ENCODE measurements around the gene SRMS. TPM values are rescaled to one million over a fixed set of nuclear protein-coding genes. Genes with fewer than 3 reads are reported as not detected.

Gene SRMS
- total and polyA plus RNA-seq, 2 donors (not counting 1 experiment from before 2014, with no cell fraction given) = not detected

DNA sequence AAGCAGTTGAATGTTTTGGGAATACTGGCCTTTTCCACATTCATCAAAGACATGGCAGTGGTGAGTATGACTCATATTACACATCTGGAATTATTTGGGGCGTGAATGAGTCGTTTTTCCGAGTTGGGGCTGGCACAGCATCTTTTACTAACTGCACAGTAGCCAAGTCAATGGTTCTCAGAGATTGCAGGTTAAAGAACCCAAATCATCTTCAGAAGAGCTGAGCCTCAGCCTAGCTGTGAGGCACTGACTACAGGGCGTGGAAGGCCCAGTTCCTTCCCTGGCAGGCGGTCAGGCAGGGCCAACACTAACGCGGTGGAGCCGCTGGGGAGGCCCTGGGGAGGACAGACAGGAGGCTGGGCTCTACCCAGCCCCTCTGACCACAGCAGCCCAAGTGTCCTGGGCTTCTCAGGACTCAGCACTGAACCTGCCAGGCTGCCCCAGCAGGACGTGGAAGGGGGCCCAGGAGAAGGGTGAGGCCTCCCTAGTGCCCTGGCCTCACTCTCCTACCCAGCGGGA lies 46.6 kb upstream of the SRMS start:
- Histone ChIP-seq H4K20me1 (ENCODE audit: control insufficient read depth, extremely low read depth, insufficient read depth, low read length) (no peaks in the 10 kb centered on the region), H2AFZ (ENCODE audit: low read length) (no peak overlapping the region), H3K27me3 (ENCODE audit: control insufficient read depth, insufficient read depth, low read length) (no peaks in the 10 kb centered on the region), H3K9me3 (ENCODE audit: control insufficient read depth, insufficient read depth, low read depth, low read length) (no peaks in the 10 kb centered on the region), H3K27ac (ENCODE audit: insufficient read depth, low read length) (peak overlapping the region; percentile 72), H3K4me3 (replicated peaks in 1 of 4; ENCODE audit: control extremely low read depth in 1 of 4, insufficient read depth in 1 of 4, low read depth in 3 of 4, low read length in 4 of 4) (no peak overlapping the region), H3K36me3 (ENCODE audit: control insufficient read depth, insufficient read depth, low read length) (peaks cover 22% of the 10 kb centered on the region), H3K4me2 (ENCODE audit: extremely low read depth, insufficient read depth, low read length) (peak overlapping the region; percentile 8), H3K9ac (ENCODE audit: insufficient read depth, low read length) (peak overlapping the region; percentile 30), H3K4me1 (ENCODE audit: control insufficient read depth, extremely low read depth, insufficient read depth, low read length) (peaks cover 8% of the 10 kb centered on the region), H3K79me2 (ENCODE audit: control insufficient read depth, insufficient read depth, low read length) (no peaks in the 10 kb centered on the region)
- DNase-seq (ENCODE audit: low read depth in 2 of 2) = peak; percentile 69 to 85
- no peak for TF ChIP-seq EZH2 (IDR thresholded peaks at IDR 0.05; ENCODE audit: low read length, missing control alignments)
- no peak for TF ChIP-seq CTCF (conservative IDR thresholded peaks at IDR 0.05 in 1 of 2, IDR thresholded peaks at IDR 0.05 in 1 of 2; ENCODE audit: low read depth in 1 of 2, low read length in 2 of 2)

DNA sequence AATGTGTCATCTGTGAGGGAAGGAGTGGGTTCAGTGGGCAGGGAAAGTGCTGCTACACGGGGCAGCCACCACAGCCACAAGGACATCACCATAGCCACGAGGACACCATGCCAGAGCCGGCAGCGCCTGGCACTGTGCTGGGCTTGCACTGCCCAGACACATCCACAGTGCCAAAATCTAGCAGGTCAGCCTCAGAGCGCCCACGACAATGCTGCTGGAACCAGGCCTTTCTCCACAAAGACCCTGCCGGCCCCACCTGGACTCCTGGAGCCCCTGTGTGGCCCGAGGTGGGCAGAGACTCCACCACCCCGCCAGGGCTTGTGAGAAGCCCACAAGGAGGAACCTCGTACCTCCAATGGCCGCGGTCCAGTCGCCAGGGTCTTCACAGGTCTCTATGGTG lies 45.1 kb upstream of the SRMS start:
- H3K79me2 ChIP-seq (ENCODE audit: control insufficient read depth, insufficient read depth, low read length) = no peaks in the 10 kb centered on the region
- H3K9ac ChIP-seq (ENCODE audit: insufficient read depth, low read length) = no peak overlapping the region
- peaks cover 21% of the 10 kb centered on the region for H3K36me3 ChIP-seq (ENCODE audit: control insufficient read depth, insufficient read depth, low read length)
- H3K9me3 ChIP-seq (ENCODE audit: control insufficient read depth, insufficient read depth, low read depth, low read length) = no peaks in the 10 kb centered on the region
- no peak overlapping the region for H3K4me3 ChIP-seq (replicated peaks in 1 of 4; ENCODE audit: control extremely low read depth in 1 of 4, insufficient read depth in 1 of 4, low read depth in 3 of 4, low read length in 4 of 4)
- TF ChIP-seq EZH2 (IDR thresholded peaks at IDR 0.05; ENCODE audit: low read length, missing control alignments) (no peak), CTCF (conservative IDR thresholded peaks at IDR 0.05 in 1 of 2, IDR thresholded peaks at IDR 0.05 in 1 of 2; ENCODE audit: low read depth in 1 of 2, low read length in 2 of 2) (no peak)
- H3K27ac ChIP-seq (ENCODE audit: insufficient read depth, low read length) = no peak overlapping the region
- H4K20me1 ChIP-seq (ENCODE audit: control insufficient read depth, extremely low read depth, insufficient read depth, low read length) = no peaks in the 10 kb centered on the region
- H3K27me3 ChIP-seq (ENCODE audit: control insufficient read depth, insufficient read depth, low read length) = no peaks in the 10 kb centered on the region
- peaks cover 8% of the 10 kb centered on the region for H3K4me1 ChIP-seq (ENCODE audit: control insufficient read depth, extremely low read depth, insufficient read depth, low read length)
- H3K4me2 ChIP-seq (ENCODE audit: extremely low read depth, insufficient read depth, low read length) = no peak overlapping the region
- no peak for DNase-seq (ENCODE audit: low read depth in 2 of 2)
- no peak overlapping the region for H2AFZ ChIP-seq (ENCODE audit: low read length)

GRCh38 chr20:63591786-63592355 lies 44.3 kb upstream of the SRMS start:
- Histone ChIP-seq H3K27me3 (ENCODE audit: control insufficient read depth, insufficient read depth, low read length) (no peaks in the 10 kb centered on the region), H3K27ac (ENCODE audit: insufficient read depth, low read length) (no peak overlapping the region), H3K9me3 (ENCODE audit: control insufficient read depth, insufficient read depth, low read depth, low read length) (no peaks in the 10 kb centered on the region), H3K36me3 (ENCODE audit: control insufficient read depth, insufficient read depth, low read length) (peaks cover 20% of the 10 kb centered on the region), H3K79me2 (ENCODE audit: control insufficient read depth, insufficient read depth, low read length) (no peaks in the 10 kb centered on the region), H3K4me3 (replicated peaks in 1 of 4; ENCODE audit: control extremely low read depth in 1 of 4, insufficient read depth in 1 of 4, low read depth in 3 of 4, low read length in 4 of 4) (no peak overlapping the region), H3K4me1 (ENCODE audit: control insufficient read depth, extremely low read depth, insufficient read depth, low read length) (peaks cover 8% of the 10 kb centered on the region), H3K4me2 (ENCODE audit: extremely low read depth, insufficient read depth, low read length) (no peak overlapping the region), H2AFZ (ENCODE audit: low read length) (no peak overlapping the region), H3K9ac (ENCODE audit: insufficient read depth, low read length) (no peak overlapping the region), H4K20me1 (ENCODE audit: control insufficient read depth, extremely low read depth, insufficient read depth, low read length) (no peaks in the 10 kb centered on the region)
- no peak for DNase-seq (ENCODE audit: low read depth in 2 of 2)
- no peak for TF ChIP-seq CTCF (conservative IDR thresholded peaks at IDR 0.05 in 1 of 2, IDR thresholded peaks at IDR 0.05 in 1 of 2; ENCODE audit: low read depth in 1 of 2, low read length in 2 of 2)
- TF ChIP-seq EZH2 (IDR thresholded peaks at IDR 0.05; ENCODE audit: low read length, missing control alignments) = no peak
